Liver (tissue), 9 donors: ENCODE results near the gene PLAA. TPM values are rescaled to one million over a fixed set of nuclear protein-coding genes. Genes with fewer than 3 reads are reported as not detected.

ENCODE experiments used
- DNase-seq: peaks from one replicate; pipeline ENCODE4 v3.0.0-alpha.2; 2017; ENCODE audit warnings: low spot score
- H3K27ac ChIP-seq, 2 donors: one replicate each; pipeline ENCODE4 v1.7.0; 2013; ENCODE audit warnings: inconsistent platforms in 2 of 2, low read length in 2 of 2, control low read depth in 1 of 2, low read depth in 1 of 2, mild to moderate bottlenecking in 1 of 2
- H3K27me3 ChIP-seq, 4 donors: one replicate each; pipeline versions ENCODE4 v1.6.1 to v1.7.0; 2013; ENCODE audit warnings: low read length in 3 of 4, inconsistent platforms in 1 of 4, mild to moderate bottlenecking in 1 of 4, moderate library complexity in 1 of 4; ENCODE audit not compliant: control insufficient read depth in 4 of 4, insufficient read depth in 4 of 4
- H3K36me3 ChIP-seq, 4 donors: one replicate each; pipeline versions ENCODE4 v1.6.1 to v1.7.0; 2013; ENCODE audit warnings: low read length in 3 of 4, mild to moderate bottlenecking in 3 of 4, low read depth in 1 of 4, moderate library complexity in 1 of 4; ENCODE audit not compliant: control insufficient read depth in 4 of 4, insufficient read depth in 3 of 4
- H3K4me1 ChIP-seq, 4 donors: one replicate each; pipeline versions ENCODE4 v1.6.1 to v1.7.0; 2013; ENCODE audit warnings: low read length in 3 of 4, mild to moderate bottlenecking in 3 of 4, moderate library complexity in 1 of 4; ENCODE audit not compliant: control insufficient read depth in 4 of 4, insufficient read depth in 4 of 4
- H3K4me3 ChIP-seq, 3 donors: one replicate each; pipeline versions ENCODE4 v1.6.1 to v1.7.0; 2013; ENCODE audit warnings: low read length in 3 of 3, control low read depth in 1 of 3, low read depth in 1 of 3, mild to moderate bottlenecking in 1 of 3
- H3K9ac ChIP-seq, 2 donors: one replicate each; pipeline ENCODE4 v1.7.0; 2013; ENCODE audit warnings: low read length in 2 of 2, mild to moderate bottlenecking in 2 of 2, moderate library complexity in 2 of 2, control low read depth in 1 of 2, low read depth in 1 of 2
- H3K9me3 ChIP-seq, 4 donors: one replicate each; pipeline versions ENCODE4 v1.6.1 to v1.7.0; 2013; ENCODE audit warnings: low read length in 3 of 4; ENCODE audit not compliant: control insufficient read depth in 4 of 4
- EGR1 ChIP-seq, 2 donors: IDR thresholded peaks; 2 replicates each; pipeline ENCODE4 v1.6.1; 2016 to 2018; ENCODE audit warnings: antibody characterized with exemption in 2 of 2, low read depth in 2 of 2
- FOXA1 ChIP-seq: IDR thresholded peaks from 2 replicates; pipeline ENCODE4 v1.6.1; 2016; ENCODE audit warnings: antibody characterized with exemption
- FOXA2 ChIP-seq: IDR thresholded peaks from 2 replicates; pipeline ENCODE4 v1.6.1; 2016; ENCODE audit warnings: antibody characterized with exemption
- GABPA ChIP-seq, 2 donors: IDR thresholded peaks in 1 of 2; conservative IDR thresholded peaks in 1 of 2; 2 replicates each; pipeline ENCODE4 v1.6.1; 2016; ENCODE audit warnings: antibody characterized with exemption in 2 of 2, mild to moderate bottlenecking in 1 of 2, moderate library complexity in 1 of 2
- HNF4A ChIP-seq, 2 donors: conservative IDR thresholded peaks; 2 replicates each; pipeline ENCODE4 v1.6.1; 2016; ENCODE audit warnings: antibody characterized with exemption in 2 of 2, mild to moderate bottlenecking in 2 of 2
- HNF4G ChIP-seq: IDR thresholded peaks from 2 replicates; pipeline ENCODE4 v1.6.1; 2016; ENCODE audit warnings: antibody characterized with exemption
- JUND ChIP-seq, 2 donors: IDR thresholded peaks; 2 replicates each; pipeline ENCODE4 v1.6.1; 2016; ENCODE audit warnings: antibody characterized with exemption in 2 of 2
- MAX ChIP-seq: IDR thresholded peaks from 2 replicates; pipeline ENCODE4 v1.6.1; 2016; ENCODE audit warnings: antibody characterized with exemption
- NR2F2 ChIP-seq: IDR thresholded peaks from 2 replicates; pipeline ENCODE4 v1.6.1; 2016; ENCODE audit warnings: antibody characterized with exemption
- RAD21 ChIP-seq, 2 donors: IDR thresholded peaks; 2 replicates each; pipeline ENCODE4 v1.6.1; 2016; ENCODE audit warnings: antibody characterized with exemption in 2 of 2, mild to moderate bottlenecking in 2 of 2
- REST ChIP-seq: IDR thresholded peaks from 2 replicates; pipeline ENCODE4 v1.6.1; 2016; ENCODE audit warnings: antibody characterized with exemption, mild to moderate bottlenecking
- RXRA ChIP-seq, 2 donors: IDR thresholded peaks; 2 replicates each; pipeline ENCODE4 v1.6.1; 2017 to 2018; ENCODE audit warnings: antibody characterized with exemption in 2 of 2, mild to moderate bottlenecking in 1 of 2
- SP1 ChIP-seq: IDR thresholded peaks from 2 replicates; pipeline ENCODE4 v1.6.1; 2018; ENCODE audit warnings: antibody characterized with exemption, mild to moderate bottlenecking
- TAF1 ChIP-seq: conservative IDR thresholded peaks from 2 replicates; pipeline ENCODE4 v1.6.1; 2016; ENCODE audit warnings: antibody characterized with exemption, mild to moderate bottlenecking
- YY1 ChIP-seq: IDR thresholded peaks from 2 replicates; pipeline ENCODE4 v1.6.1; 2016; ENCODE audit warnings: antibody characterized with exemption, mild to moderate bottlenecking
- WGBS: extraction: QIAGEN DNeasy Blood & Tissue Kit; methylation state at CpG from one replicate; pipeline ENCODE4 v1.1.7; 2013; 5-methylcytosine and 5-hydroxymethylcytosine counted together
- polyA plus RNA-seq, 2 donors: library from polyadenylated mRNA; stranded (reverse) in 1 of 2; unstranded in 1 of 2; fragments of 200-250 nt in 1 of 2; fragments of >200 nt in 1 of 2; fragmentation: Nextera tagmentation in 1 of 2; extraction: Ambion mirVana in 1 of 2; gene quantifications; one replicate each; pipeline versions ENCODE4 v1.2.1 to v1.2.3, GENCODE V29; 2013 to 2015
- total RNA-seq, 2 donors: library from RNA; depleted of rRNA; stranded (reverse); fragments of >200 nt; gene quantifications; one replicate each; pipeline ENCODE4 v1.2.3, GENCODE V29; 2014
- TF ChIP-seq, protein P1 (sequence below): fragments of 150-350 bp; IDR thresholded peaks from 2 replicates; pipeline ENCODE4 v1.5.1; 2017; ENCODE audit warnings: improper control_type of control experiment, low read depth, low read length; ENCODE audit not compliant: missing input control
- TF ChIP-seq, protein P2 (sequence below): IDR thresholded peaks from 2 replicates; pipeline ENCODE4 v1.6.1; 2016; ENCODE audit warnings: antibody characterized with exemption
- TF ChIP-seq, protein P3 (sequence below): IDR thresholded peaks from 2 replicates; pipeline ENCODE4 v1.6.1; 2016; ENCODE audit warnings: antibody characterized with exemption
- donor health status: healthy.
- donor health status: healthy.
- donor health status: healthy.
- donor health status: healthy.
- donor health status: healthy.

The PLAA gene
- total and polyA plus RNA-seq, 4 donors = 7.5 to 29.5 (median 19.2) TPM

DNA sequence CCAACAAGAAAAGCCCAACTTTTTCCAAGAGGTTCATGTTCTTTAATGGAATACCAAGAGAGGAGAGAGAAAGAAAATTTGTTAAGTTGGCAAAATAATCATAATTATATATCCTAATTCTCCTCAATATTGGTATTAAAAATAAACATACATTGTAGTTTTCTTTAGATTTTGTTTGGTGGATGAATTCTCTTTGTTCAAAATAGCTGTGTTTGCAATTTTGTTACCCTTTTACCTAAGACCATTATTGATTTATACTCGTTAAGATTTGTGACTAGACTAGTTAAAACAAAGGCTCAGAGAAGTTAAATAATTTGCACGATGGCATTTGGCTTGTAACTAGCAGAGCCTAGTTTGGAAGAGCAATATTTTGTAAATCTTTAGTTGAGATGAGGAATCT lies 48.8 kb upstream of the PLAA start:
- TF ChIP-seq NR2F2 (no peak), GABPA (IDR thresholded peaks at IDR 0.05 in 1 of 2, conservative IDR thresholded peaks at IDR 0.05 in 1 of 2) (no peak), YY1 (no peak), FOXA1 (no peak), RAD21 (IDR thresholded peaks at IDR 0.05) (no peak), SP1 (no peak), HNF4A (conservative IDR thresholded peaks at IDR 0.05) (no peak), REST (no peak), TAF1 (no peak), RXRA (IDR thresholded peaks at IDR 0.05) (no peak), MAX (no peak)
- TF ChIP-seq, protein P1, sequence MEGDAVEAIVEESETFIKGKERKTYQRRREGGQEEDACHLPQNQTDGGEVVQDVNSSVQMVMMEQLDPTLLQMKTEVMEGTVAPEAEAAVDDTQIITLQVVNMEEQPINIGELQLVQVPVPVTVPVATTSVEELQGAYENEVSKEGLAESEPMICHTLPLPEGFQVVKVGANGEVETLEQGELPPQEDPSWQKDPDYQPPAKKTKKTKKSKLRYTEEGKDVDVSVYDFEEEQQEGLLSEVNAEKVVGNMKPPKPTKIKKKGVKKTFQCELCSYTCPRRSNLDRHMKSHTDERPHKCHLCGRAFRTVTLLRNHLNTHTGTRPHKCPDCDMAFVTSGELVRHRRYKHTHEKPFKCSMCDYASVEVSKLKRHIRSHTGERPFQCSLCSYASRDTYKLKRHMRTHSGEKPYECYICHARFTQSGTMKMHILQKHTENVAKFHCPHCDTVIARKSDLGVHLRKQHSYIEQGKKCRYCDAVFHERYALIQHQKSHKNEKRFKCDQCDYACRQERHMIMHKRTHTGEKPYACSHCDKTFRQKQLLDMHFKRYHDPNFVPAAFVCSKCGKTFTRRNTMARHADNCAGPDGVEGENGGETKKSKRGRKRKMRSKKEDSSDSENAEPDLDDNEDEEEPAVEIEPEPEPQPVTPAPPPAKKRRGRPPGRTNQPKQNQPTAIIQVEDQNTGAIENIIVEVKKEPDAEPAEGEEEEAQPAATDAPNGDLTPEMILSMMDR = no peak
- TF ChIP-seq, protein P2, sequence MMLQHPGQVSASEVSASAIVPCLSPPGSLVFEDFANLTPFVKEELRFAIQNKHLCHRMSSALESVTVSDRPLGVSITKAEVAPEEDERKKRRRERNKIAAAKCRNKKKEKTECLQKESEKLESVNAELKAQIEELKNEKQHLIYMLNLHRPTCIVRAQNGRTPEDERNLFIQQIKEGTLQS = no peak
- DNase-seq = no peak
- H3K9ac ChIP-seq = no peak overlapping the region
- H3K9me3 ChIP-seq = no peaks in the 10 kb centered on the region
- H3K27me3 ChIP-seq = no peaks in the 10 kb centered on the region
- H3K27ac ChIP-seq = no peak overlapping the region
- no peaks in the 10 kb centered on the region for H3K4me1 ChIP-seq
- H3K4me3 ChIP-seq = no peak overlapping the region
- 47% methylated on average over 2 of the region's 2 CpGs for WGBS
- peaks cover 0 to 3% (median under 1%) of the 10 kb centered on the region in 4 donors for H3K36me3 ChIP-seq

- H3K27me3 ChIP-seq = no peaks in the 10 kb centered on the region
- no peak for DNase-seq
- H3K4me1 ChIP-seq = no peaks in the 10 kb centered on the region
- 65% methylated on average over 1 of the region's 1 CpG for WGBS
- no peak for TF ChIP-seq FOXA2
- no peak for TF ChIP-seq EGR1 (IDR thresholded peaks at IDR 0.05; ENCODE audit: low read depth in 2 of 2)
- no peak for TF ChIP-seq JUND (IDR thresholded peaks at IDR 0.05)
- TF ChIP-seq TAF1 = no peak
- no peak for TF ChIP-seq GABPA (IDR thresholded peaks at IDR 0.05 in 1 of 2, conservative IDR thresholded peaks at IDR 0.05 in 1 of 2)
- TF ChIP-seq, protein P1 = no peak
- TF ChIP-seq HNF4G = no peak
- no peak for TF ChIP-seq YY1
- TF ChIP-seq, protein P2 = no peak
- TF ChIP-seq, protein P3, sequence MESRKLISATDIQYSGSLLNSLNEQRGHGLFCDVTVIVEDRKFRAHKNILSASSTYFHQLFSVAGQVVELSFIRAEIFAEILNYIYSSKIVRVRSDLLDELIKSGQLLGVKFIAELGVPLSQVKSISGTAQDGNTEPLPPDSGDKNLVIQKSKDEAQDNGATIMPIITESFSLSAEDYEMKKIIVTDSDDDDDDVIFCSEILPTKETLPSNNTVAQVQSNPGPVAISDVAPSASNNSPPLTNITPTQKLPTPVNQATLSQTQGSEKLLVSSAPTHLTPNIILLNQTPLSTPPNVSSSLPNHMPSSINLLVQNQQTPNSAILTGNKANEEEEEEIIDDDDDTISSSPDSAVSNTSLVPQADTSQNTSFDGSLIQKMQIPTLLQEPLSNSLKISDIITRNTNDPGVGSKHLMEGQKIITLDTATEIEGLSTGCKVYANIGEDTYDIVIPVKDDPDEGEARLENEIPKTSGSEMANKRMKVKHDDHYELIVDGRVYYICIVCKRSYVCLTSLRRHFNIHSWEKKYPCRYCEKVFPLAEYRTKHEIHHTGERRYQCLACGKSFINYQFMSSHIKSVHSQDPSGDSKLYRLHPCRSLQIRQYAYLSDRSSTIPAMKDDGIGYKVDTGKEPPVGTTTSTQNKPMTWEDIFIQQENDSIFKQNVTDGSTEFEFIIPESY = no peak
- no peaks in the 10 kb centered on the region for H3K9me3 ChIP-seq
- H3K4me3 ChIP-seq = no peak overlapping the region
- no peak overlapping the region for H3K9ac ChIP-seq
- no peak overlapping the region for H3K27ac ChIP-seq
- peaks cover 2 to 15% (median 11%) of the 10 kb centered on the region in 4 donors for H3K36me3 ChIP-seq
These were observed 36.3 kb upstream of the PLAA start for GRCh38 chr9:26983340-26983739.
